ENCODE data around the gene TCF25. TPM values are rescaled to one million over a fixed set of nuclear protein-coding genes. Genes with fewer than 3 reads are reported as not detected.
"Not testable (repeated sequence)": the region's sequence is repeated elsewhere in the genome, so short reads cannot be mapped to it uniquely, and the experiment has no call there.

The TCF25 gene
- polyA plus RNA-seq, 3 donors = 119 to 127 (median 127) TPM

DNA sequence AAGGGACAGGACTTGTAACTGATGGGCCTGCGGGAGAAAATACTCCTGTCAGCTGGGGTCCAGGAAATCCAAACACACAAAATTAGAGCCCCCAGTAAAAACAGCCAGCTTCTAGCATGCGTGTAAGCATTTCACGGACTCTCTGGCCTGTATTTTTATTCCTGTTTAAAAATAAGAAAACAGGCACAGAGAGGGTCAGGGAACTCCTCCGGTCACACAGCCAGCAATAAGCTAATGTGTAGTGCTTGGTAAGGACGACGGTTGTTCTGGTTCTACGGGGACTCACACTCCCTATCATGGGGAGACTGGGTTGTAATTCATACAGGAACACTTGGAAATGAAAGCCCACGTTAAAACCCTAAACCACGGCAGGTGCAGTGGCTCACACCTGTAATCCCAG, 1.5 kb upstream of the TCF25 start:
- DNase-seq (ENCODE audit: low read depth in 3 of 3, low spot score in 2 of 3) = no peak

DNA sequence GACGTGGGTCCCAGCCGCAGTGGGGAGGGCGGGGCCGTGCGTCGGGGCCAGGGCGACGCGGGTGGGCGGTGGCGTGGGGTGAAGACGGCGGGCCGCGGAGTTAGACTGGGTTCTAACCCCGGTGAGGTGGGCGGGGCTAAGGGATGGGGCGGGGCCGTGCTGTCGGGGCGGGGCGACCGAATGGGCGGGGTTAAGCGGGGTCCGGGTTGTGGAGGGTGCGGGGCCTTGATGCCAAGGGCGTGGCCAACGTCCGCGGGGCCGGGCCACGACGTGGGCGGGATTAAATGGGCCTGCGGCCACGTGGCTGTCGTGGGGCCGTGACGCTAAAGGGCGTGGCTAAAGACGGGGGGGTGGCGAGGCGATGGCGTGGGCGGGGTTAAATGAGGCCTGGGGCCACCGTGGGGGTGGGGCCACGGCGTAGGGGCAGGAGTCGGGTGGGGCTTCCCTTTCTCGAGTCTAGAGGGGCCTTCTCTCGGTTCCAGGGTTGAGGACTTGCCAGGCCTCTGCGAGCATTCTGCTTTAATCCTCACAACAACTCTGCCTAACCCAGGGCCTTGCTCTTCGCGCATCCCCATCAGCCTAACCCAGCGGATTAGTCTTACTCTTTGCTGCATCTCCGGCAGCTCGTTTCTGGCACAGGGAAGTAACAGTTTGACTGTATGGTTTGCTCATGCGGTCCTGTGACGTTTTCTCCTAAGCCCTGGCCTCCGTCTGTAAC, 739 bp downstream of the TCF25 start:
- peak; percentile 72 to 83 (median 81) for DNase-seq (ENCODE audit: low read depth in 3 of 3, low spot score in 2 of 3)

DNA sequence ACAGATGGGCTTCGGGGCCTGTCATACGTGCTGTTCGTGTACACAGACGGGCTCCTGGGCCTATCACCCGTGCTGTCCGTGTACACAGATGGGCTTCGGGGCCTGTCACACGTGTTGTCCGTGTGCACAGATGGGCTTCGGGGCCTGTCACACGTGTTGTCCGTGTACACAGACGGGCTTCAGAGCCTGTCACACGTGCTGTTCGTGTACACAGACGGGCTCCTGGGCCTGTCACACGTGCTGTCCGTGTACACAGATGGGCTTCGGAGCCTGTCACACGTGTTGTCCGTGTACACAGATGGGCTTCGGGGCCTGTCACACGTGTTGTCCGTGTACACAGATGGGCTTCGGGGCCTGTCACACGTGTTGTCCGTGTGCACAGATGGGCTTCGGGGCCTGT, 5.7 kb downstream of the TCF25 start:
- DNase-seq (ENCODE audit: low read depth in 3 of 3, low spot score in 2 of 3) = not testable (repeated sequence)

GRCh38 chr16:89880477-89881367, 7.3 kb downstream of the TCF25 start:
- DNase-seq (ENCODE audit: low read depth in 3 of 3, low spot score in 2 of 3) = no peak

- no peak for DNase-seq (ENCODE audit: low read depth in 3 of 3, low spot score in 2 of 3)
Measured at GRCh38 chr16:89881368-89881730, 8.0 kb downstream of the TCF25 start.

DNA sequence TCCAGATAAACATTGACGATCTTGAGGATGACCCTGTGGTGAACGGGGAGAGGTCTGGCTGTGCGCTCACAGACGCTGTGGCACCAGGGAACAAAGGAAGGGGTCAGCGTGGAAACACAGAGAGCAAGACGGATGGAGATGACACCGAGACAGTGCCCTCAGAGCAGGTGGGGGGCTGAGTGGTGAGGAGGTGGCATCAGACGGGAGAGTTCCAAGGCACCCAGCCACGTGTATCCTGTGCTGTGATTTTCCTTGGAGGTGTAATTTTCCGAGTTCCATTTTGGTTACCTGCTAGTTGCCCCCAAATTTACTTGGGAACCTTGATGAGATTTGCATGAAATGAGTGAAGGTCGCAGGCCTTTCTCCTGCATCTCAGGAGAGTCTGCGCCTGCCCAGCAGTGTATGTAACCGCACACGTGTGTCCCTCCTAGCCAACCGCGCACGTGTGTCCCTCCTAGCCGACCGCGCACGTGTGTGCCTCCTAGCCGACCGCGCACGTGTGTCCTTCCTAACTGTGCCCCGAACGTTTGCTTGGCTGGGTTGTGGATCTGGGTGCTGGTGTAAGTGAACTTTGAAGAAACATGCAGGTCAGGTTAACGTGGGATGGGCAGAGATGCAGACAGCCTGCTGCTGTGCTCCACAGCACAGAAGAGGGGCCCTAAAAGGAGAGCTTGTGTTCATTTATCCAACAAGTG, 10.1 kb downstream of the TCF25 start:
- no peak for DNase-seq (ENCODE audit: low read depth in 3 of 3, low spot score in 2 of 3)

DNA sequence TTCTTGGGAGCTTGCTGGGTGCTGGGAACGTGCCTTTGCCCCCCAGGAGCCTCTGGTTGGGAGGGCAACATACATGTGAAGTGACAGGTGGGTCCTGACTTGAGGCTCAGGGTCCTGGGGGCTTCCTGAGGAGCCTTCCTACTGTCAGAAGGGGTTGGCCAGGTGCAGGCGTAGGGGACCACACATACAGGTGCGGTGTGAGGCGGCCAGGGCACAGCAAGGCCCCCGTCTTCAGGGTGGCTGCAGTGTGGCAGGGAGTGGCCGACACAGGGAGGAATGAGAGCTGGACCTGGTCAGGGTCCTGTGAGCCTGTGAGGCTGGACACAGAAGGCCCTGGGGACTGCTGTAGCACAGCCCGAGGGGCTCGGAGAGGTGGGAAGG, 10.6 kb downstream of the TCF25 start:
- DNase-seq (ENCODE audit: low read depth in 3 of 3, low spot score in 2 of 3) = no peak

DNA sequence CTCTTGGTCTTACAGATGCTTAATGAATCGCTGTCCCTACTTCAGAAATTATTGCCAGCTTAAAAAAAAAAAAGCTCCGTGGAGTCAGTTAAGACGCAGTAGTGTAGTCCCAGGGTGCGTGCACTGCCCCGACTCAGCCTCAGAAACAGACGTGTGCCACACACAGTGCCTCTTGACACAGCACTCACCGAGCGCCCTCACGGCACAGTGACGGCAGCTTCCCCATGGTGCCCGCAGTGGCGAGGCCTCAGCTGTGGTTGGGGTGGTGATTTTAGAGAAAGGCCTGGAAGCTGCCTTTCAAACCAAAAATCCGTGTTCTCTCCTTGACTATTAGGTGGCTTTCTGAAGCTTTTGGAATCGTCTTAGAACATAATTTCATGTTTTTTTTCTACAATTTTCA, 13.9 kb downstream of the TCF25 start:
- DNase-seq (ENCODE audit: low read depth in 3 of 3, low spot score in 2 of 3) = no peak

DNA sequence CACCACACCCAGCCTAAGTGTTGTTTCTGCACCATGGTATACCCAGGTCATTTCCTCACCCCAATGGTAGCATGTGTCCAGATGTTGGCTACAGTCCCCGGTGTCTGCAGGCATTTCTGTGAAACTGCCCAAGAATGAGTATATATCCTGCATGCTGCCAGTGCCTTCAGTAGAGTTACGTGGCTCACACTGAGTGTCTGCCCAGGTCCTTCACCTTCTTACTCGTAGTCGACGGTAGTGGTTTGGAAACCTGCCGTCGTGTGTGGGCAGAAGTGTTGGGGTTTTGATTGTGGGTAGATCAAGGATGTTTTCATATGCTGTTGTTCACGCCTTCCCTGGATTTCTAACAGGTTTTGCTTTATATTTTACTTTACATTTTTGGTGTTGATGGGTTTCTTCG, 16.8 kb downstream of the TCF25 start:
- DNase-seq (ENCODE audit: low read depth in 3 of 3, low spot score in 2 of 3) = no peak

GRCh38 chr16:89890886-89891657, 17.7 kb downstream of the TCF25 start:
- DNase-seq (ENCODE audit: low read depth in 3 of 3, low spot score in 2 of 3) = no peak

- DNase-seq (ENCODE audit: low read depth in 3 of 3, low spot score in 2 of 3) = no peak
Measured at GRCh38 chr16:89892055-89892630, 18.8 kb downstream of the TCF25 start.

GRCh38 chr16:89892635-89893034, 19.2 kb downstream of the TCF25 start:
- no peak for DNase-seq (ENCODE audit: low read depth in 3 of 3, low spot score in 2 of 3)

- no peak for DNase-seq (ENCODE audit: low read depth in 3 of 3, low spot score in 2 of 3)
Measured at GRCh38 chr16:89893642-89894548, 20.5 kb downstream of the TCF25 start.

DNA sequence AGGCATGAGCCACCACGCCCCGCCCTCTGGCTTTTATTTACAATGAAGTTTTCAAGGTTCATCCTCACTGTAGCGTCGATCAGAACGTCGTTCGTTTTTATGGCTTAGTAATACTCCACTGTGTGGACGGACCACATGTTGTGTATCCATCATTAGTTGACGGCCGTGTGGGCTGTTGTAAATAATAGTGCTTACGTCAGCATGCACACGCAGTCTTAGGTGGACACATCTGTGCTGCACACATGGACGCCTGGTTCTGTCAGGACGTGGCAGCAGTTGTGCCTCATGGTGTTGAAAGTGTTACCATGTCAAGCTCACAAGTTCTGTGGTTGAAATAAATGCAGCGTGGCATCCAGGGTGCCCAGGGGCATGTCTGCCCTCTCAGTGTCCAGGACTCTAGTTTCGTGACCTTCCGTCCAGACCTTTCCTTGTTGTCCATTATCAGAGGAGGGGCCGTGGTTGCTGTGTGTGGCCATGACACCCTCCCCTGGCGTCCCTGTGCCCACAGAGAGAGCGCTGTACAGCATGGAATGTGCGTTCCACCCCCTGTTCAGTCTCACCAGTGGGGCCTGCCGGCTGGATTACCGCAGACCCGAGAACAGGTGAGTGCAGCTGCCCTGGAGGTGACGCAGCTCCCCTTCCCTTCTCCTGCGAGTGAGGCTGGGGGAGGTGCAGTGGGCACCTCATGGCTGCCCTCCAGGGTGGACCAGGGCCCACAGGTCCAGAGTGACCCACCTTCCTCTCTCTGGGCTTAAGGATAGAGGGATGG, 22.3 kb downstream of the TCF25 start:
- no peak for DNase-seq (ENCODE audit: low read depth in 3 of 3, low spot score in 2 of 3)

- DNase-seq (ENCODE audit: low read depth in 3 of 3, low spot score in 2 of 3) = no peak
Measured at GRCh38 chr16:89897204-89897603, 23.8 kb downstream of the TCF25 start.

- no peak for DNase-seq (ENCODE audit: low read depth in 3 of 3, low spot score in 2 of 3)
Measured at GRCh38 chr16:89898201-89898967, 25.0 kb downstream of the TCF25 start.

GRCh38 chr16:89899879-89900481, 26.6 kb downstream of the TCF25 start:
- DNase-seq (ENCODE audit: low read depth in 3 of 3, low spot score in 2 of 3) = no peak
